ENCODE data around the gene RTP5.
A peak's percentile ranks its signal among the peaks of the same experiment; 100 is the strongest.
"Not testable (repeated sequence)": the region's sequence is repeated elsewhere in the genome, so short reads cannot be mapped to it uniquely, and the experiment has no call there.

The RTP5 gene

DNA sequence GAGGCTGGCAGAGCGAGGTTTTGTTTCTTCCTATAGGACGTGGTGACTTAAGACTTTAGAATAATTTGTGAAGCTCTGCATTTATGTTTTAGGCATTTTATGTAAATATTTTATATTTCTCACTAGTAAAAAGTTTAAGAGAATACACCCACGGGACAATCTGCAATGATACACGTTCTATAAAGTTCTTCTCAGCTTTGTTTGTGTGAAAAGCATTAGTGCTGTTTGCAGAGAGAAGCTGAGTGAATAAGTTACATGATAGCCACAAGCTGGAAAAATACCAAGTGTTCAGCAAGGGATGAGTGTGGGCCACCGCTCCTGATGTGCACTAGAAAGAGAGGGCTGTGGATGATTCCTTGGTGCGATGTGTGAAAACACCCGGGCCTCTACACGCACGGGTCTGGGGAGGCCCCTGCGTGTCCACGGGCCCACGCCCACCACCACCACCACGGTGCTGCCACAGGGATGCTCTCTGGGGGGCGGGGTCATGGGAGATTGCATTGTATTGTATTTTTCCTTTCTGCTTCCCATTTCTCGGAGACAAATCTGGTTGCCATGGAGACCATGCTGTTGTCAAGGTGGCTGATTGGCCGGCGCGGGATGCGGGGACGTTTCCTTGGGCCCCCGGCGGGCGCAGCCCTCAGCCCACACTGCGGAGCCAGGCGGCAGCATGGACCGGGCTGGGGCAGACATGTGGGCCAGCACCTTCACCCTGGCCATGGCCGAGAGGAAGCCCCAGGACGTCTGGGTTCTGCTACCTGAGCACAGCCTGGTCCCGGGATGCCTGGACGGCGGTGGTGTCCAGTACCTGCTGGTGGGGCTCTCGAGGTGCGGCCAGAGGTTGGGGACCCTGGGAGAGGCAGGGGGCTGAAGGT is at the start of gene RTP5:
RTP5 (plus strand) TSS at position 643 of the 875 bp plus-strand sequence; CDS start at position 671, 28 bp downstream.
- DNase-seq: no peak

DNA sequence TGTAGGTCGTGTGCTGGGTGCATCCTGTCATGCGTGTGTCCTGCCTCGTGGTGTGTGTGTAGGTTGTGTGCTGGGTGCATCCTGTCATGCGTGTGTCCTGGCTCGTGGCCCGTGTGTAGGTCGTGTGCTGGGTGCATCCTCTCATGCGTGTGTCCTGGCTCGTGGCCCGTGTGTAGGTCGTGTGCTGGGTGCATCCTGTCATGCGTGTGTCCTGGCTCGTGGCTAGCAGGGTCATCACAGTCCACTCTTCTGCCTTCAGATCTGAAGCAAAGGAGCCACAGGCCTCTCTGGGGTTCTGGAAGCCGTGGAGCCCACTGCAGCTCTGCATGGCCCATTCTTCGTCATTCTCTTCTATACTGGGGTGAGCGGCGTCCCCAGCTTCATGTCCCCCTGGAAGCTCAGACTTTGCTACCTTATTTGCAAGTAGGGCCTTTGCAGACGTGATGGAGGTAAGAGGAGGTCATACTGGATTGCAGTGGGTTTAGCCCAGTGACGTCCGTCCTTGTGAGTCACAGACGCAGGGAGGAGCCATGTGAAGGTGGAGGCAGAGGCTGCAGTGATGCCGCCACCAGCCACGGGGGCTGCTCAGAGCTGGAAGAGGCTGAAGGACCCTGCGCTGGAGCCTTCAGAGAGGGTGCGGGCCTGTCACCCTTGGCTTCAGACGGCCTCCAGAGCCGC is 49.4 kb upstream of the RTP5 start:
- peak in 1 of 2 experiments; percentile 2 for DNase-seq

DNA sequence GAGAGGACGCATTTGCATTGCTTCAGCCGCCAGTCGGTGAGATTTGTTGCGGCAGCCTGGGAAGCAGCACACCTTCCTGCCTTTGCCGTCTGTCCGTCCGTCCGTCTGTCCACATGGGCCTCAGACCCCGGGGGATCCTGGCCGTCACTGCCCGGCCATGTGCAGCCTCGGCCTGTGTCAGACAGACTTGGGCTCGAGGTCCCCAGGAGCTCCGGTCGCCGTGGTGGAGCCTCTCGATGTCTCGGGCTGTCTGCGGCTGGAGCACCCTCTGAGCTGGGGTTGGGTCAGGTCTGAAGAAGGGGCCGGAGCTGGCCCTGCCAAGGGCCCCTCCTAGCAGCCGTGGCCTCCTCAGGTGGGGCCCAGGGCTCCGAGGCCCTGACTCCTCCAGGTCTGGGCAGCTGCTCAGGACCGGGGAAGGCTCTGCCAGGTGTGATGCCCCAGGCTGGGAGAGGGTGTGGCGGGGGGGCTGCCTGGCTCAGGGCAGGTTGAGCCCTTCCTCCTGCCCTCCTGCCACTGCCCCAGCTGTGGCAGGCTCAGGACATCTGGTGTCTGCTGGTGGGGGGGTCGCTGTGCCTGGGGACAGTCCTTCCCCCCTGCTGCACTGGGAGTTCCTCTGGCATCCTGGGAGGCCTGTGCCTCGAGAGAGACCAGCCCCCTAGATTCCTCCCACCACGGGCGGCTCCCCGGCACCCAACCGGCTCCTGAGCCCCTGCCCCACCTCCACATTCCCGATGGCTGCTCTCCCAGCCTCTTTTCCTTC is 48.7 kb upstream of the RTP5 start:
- DNase-seq: peak in 1 of 2 experiments; percentile 1

DNA sequence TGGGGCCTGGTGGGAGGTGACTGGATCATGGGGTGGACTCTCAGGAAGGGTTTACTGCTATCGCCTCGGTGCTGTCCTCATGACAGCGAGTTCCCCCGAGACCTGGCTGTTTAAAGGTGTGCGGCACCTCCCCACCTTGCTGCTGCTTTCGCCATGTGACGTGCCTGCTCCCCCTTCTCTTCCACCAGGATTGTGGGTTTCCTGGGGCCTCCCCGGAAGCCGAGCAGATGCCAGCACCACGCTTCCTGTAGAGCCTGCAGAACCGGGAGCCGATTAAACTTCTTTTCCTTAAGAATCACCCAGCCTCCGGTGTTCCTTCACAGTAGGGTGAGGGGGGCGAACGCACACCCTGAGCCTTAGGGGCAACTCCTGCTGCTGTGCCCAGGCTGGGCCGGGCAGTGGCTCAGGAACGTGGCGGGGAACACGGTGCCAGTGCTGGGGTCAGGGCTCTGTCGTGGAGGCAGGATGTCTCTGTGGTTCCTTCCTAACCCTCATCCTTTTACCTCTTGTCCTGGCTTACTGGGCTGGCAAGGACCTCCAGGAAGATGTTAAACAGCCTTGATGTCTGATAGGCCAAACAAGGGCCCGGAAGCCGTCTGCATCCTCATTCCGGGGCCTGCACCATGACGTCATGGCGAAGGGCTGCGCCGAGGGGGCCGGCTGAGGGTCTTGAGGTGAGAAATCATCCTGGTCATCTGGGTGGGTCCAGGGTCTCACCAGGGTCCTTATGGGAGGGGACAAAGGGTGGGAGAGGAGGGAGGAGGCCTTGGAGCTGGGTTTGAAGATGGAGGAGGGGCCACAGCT is 47.9 kb upstream of the RTP5 start:
- DNase-seq: peak in 1 of 2 experiments; percentile 2

DNA sequence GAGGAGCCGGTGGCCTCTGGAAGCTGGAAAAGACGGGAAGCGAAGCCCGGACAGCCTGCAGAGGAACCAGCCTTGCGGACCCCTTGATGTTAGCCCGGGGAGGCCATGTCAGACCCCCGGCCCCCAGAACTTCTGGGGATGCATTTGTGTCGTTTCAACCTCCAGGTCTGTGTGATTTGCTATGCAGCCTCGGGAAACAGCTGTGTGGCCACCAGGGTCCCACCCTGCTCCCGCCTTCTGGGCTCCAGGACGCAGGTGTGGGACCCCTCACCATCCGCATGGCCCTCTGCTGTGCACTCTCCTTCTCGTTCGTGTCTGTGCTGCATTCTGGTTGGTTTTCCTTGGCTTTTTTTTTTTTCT is 47.3 kb upstream of the RTP5 start:
- DNase-seq: peak in 1 of 2 experiments; percentile 0

DNA sequence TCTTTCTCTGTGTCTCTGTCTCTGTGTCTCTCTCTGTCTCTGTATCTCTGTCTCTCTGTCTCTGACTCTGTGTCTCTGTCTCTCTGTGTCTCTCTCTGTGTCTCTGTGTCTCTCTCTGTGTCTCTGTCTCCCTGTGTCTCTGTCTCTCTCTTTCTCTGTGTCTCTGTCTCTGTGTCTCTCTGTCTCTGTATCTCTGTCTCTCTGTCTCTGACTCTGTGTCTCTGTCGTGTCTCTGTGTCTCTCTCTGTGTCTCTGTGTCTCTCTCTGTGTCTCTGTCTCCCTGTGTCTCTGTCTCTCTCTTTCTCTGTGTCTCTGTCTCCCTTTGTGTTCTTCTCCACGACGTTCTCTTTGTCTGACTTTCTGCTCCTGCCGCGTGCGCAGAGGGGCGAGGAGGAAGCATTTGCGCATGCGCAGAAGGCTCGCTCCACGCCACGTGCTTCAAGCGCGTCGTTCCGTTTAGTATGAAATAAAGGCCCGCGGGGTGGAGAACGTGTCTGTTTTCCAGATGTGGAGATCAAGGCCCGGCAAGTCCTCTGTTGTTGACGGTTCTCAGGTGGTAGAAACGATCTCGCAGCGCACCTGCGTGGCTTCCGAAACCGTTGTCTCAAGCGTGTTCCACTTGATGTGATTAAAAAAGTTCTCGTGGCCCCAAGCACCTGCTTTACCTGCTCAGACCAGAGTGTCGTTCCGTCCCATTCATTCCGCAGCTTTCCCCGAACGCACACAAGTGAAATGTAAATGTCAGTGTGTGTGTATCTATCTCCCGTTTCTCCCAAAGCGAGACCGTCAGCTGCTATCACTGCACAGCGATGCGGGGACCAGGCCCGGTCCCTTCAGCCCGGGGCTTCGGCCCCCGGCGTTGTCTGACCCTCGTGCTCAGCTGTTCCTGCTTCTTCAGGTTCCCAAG is 45.7 kb upstream of the RTP5 start:
- DNase-seq: not testable (repeated sequence)

DNA sequence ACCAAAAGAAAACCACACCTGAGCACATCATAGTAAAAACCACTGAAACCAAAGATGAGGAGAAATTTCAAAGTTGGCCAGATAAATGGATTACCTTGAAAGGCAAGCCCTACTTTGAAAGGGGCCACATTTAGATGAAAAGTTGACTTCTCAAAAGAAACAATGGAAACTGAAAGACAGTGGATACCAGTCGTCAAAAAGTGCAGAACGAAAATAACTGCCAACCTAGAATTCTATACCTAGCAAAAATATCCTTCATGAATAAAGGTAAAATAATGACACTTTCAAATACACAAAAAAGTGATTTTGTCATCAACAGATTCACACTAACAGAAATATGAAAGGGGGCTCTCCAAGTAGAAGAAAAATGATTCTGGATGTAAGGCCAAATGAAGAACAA is 42.1 kb upstream of the RTP5 start:
- DNase-seq: no peak

DNA sequence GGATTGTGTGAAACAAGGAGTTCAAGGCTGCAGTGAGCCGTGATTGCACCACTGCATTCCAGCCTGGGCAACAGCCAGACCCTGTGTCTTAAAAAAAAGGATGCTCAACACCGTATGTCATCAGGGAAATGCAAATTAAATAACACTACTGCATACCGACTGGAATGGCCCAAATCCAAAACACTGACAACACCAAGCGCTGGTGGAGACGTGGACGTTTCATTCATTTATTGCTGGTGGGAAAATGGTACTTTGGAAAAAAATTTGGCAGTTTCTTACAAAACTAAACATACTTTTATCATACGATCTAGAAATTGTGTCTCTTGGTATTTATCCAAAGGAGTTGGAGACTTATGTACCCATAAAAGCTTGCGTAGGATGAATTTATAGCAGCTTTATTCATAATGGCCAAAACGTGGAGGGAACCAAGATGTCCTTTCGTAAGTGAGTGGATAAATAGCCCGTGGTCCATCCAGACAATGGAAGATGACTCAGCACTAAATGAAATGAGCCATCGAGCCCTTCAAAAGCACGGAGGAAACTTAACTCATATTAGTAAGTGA is 36.3 kb upstream of the RTP5 start:
- DNase-seq: no peak

DNA sequence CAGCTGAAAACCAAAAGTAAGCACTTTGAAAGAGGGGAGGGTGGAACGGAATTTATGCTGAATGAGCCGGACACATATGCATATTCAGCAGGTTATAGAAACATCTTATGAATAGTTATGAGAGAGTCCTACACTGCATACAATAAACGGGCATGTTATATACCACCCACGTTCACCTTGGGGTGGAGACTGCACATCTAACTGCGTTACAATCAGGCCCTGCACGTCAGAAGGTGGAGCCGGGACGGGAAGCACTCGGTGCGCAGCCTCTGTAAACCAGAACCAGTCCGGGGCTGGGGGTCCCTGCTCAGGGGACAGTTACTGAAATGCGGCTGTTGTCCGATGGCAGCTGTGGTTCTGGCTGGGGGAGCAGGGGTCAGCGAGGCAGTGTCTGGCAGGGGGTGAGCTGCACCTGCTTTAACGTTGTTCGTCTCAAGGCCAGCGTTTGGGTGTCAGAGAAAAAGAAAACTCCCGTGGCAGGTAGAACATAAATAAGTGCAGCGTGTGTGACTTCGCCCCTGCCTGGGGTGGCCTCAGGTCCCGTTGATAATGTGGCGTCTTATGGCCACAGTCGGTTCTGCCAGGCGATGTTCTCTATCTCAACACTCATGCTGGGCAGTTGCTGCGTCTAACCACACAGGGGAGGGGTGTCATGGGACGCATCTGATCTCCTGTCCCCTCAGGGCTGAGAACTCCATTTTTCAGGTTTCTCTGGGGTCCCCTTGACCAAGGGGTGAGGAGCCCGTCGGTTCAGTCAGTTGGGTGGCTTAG is 35.6 kb upstream of the RTP5 start:
- DNase-seq: not testable (repeated sequence)

DNA sequence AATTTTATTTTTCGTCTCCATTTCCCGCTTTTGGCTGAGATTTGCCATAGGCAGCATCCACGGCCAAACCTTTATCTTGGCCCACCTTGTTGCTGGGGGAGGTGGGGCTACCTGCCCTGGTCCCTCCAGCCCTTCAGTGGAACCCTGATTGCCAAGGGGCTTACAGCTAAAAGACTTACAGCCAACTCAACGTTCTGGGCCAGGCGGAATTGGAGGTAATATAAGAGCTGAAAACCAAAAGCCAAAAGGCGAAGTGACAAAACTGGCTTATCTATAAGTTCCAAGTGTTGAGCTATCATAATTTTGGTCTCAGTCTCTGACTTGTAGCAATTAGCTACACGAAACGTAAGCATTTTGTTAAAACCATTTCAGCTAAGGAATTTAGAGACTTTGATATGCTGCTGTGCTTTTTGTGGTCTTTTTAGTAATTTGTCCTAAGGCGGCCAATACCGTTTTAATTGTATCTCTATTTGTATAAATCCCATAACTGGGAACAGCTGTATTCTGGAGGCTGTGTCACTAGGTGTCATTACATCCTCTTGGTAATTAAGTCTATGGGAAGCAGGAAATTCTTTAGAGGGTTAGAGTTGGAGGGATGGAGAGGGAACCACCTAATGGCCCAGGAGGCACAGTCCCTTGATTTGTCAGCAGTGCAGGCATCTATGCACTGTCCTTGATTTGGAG is 34.9 kb upstream of the RTP5 start:
- no peak for DNase-seq

DNA sequence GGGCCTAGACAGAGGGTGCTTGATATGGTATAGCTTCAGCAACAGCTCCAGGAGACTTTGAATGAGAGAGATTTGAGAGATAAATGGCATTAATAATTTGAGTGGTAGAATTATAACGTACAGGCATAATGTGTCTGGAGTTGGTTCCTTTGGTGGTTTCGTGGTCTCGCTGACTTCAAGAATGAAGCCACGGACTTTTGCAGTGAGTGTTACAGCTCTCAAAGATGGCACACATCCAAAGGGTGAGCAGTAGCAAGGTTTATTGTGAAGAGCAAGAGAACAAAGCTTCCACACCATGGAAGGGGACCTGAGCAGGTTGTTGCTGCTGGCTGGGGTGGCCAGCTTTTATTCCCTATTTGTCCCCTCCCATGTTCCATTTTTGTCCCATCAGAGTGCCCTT is 33.9 kb upstream of the RTP5 start:
- DNase-seq: no peak

DNA sequence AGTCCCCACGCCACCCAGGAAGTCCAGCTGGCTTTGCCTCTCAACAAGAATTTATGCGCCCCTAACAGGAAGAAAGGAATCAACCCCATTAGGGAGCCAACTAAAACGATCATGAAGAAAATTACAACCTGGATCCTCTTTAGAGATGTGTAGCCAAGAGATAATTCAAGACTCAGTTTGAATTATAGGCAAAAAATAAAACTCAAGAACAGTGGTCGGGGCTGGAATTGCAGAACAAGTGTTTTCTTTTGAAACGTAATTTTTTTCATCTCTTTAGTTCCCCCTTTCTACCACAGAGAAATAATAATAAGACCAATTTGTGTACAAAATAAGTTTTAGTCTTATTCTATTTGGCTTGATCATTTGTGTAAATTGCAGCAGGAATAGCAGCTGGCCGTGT is 33.2 kb upstream of the RTP5 start:
- DNase-seq: no peak

DNA sequence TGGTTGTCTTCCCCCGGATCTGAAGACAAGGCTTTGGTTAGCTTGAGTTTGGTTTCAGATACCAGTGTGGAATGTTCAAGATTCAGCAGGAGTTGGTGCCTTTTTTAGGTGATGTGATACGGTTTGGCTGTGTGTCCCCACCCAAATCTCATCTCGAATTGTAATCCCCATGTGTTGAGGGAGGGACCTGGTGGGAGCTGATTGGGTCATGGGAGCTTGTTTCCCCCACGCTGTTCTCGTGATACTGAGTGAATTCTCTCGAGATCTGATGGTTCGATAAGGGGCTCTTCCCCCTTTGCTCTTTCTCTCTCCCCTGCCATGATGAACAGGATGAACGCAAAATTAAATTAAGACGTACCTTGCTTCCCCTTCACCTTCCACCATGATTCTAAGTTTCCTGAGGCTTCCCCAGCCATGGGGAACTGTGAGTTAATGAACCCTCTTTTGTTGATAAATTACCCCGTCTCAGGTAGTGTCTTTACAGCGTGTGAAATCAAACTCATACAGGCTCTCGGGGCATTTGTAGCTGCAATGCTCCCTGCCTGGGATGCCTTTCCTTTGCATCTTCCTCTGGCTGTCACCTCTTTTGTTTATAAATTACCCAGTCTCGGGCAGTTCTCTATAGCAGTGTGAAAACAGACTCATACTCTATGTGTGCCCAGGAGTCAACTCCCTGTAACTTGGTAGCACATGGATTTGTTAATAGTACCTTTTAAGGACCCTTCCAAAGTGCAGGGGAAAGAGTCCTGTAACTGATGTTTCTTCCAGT is 32.1 kb upstream of the RTP5 start:
- no peak for DNase-seq

DNA sequence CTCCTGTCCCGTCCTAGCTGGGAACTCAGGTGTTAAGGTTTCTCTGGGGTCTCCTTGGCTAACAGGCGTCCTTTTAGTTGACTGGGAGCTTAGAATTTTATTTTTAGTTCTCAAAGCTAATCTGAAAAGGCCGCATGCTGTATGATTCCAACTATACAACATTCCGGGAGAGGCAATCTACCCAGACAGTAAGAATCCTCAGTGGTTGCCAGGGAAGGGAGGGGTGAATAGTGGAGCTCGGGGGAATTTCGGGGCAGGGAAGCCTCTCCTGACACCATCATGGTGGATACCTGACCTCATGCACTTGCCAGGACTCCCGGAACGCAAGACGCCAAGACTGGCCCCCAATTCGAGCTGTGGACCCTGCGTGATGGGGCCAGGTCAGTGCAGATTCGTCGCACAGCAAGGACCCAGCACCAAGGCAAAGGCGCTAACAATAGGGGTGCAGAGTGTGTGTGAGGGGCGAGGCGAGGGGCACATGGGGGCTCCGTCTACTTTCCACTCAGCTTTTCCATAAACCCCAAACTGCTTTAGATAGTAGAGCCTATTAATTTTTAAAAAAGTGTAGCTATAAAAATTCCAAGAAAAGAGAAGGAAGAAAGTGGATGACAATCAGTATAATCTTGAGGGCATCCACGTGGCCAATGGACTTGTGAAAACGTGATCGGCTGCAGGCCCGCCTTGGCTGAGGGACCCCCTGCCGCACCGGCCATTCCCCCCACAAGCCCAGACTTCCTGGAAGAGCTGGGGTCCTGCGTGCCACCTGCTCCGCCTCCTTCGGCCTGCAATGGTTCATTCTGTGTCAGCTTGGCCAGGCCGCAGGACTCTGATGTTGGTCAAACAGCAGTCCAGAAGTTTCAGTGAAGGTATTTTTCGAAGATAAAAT is 28.1 kb upstream of the RTP5 start:
- no peak for DNase-seq

DNA sequence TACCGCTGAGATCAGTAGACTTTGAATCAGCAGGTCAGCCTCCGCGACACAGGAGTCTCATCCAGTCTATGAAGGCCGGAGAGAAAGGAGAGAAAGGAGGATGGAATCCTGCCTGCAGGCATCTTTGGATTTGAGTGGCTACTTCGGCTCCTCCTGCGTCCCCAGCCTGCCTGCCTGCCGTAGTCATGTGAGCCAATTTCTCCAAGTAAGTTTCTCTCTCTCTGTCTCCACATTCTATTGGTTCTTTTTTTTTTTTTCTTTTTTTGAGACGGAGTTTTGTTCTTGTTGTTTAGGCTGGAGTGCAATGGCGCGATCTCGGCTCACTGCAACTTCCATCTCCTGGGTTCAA is 27.5 kb upstream of the RTP5 start:
- DNase-seq: no peak

DNA sequence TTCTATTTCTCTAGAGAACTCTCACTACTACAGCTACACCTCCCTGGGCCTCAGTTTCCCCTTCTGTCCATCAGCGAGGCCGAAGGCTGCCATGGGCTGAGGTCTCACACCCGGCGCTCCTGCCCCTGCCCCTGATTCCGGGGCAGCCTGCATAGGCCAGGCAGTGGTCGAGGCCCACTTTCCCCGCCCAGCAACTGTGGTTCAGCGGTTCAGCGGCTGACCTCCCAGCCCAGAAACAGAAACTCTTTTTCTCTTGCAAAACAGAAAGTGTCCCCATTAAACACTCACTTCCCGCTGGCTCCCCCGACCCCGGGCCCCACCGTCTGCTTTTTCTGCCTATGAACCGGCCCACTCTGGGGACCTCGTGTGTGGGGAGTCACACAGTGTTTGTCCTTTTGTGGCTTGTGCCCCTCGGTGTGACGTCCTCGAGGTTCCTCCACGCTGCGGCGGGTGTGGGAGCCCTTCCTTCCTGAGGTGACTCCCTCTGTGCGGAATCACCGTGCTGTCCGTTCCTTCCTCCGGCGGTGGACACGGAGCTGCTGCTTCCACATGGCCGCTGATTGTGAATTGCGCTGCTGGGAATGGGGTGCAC is 26.8 kb upstream of the RTP5 start:
- peak; percentile 55 to 67 for DNase-seq

DNA sequence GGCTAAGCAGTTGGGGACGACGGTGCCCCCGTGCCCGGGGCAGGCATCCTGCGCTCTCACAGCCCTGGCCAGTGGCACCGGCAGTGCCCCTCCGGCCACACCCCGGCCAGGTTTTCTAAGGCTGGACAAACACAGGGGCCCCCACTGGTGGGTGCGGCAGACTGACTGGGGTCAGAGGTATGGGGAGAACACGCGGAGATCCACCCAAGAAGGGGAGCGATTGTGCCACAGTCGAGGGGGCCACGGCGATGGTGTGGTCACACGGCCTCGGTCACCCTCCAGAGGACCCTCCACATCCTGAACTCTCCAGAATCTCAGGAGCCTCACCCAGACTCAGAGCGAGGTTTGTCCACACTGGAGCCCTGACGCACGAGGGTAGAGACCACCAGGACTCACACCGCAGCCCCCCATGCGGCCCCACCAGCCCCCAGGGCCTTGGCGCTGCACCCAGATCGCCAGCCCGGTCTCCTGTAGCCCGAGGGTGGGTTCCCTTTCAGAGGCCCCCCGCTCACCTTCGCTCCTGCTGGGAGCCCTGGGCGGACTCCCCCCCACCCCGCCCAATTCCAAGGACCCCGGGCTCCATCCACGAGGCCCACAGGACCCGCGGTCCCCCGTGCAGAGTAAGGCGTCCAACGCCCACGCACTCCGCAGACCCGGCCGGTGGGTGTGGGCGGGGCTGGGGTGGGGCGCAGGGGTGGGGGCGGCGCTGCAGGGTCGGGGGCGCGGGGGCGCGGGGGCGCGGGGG is 26.0 kb upstream of the RTP5 start:
- DNase-seq: no peak

Measured in activated CD4-positive, alpha-beta T cell treated with anti-CD3 and anti-CD28 coated beads, Interleukin-2, amount 50 U/mL, for 48 hours (primary cell).